Stimulated activated CD4-positive, alpha-beta T cell treated with anti-CD3 and anti-CD28 coated beads, TNF-alpha, amount 100 ng/mL, for 4 hours (primary cell): Measurements from ENCODE around the gene HS3ST2.

Experiments used
- DNase-seq, 3 experiments: peaks; one replicate each; pipeline ENCODE4 v3.0.0-alpha.2; 2020; ENCODE audit warnings: low read depth in 3 of 3

The HS3ST2 gene

GRCh38 chr16:22813948-22814710 is at the start of gene HS3ST2:
Gene HS3ST2 (plus strand): TSS chr16:22814162. CDS start chr16:22814611, 449 bp downstream.
- DNase-seq, result no peak

GRCh38 chr16:22764662-22765327 is 49.2 kb upstream of the HS3ST2 start:
- DNase-seq, result no peak

GRCh38 chr16:22765479-22765878 is 48.5 kb upstream of the HS3ST2 start:
- no peak for DNase-seq

- DNase-seq, result no peak
Measured at GRCh38 chr16:22770866-22771265, 43.1 kb upstream of the HS3ST2 start.

- no peak for DNase-seq
Measured at GRCh38 chr16:22771551-22771950, 42.4 kb upstream of the HS3ST2 start.

- no peak for DNase-seq
Measured at GRCh38 chr16:22775220-22775922, 38.6 kb upstream of the HS3ST2 start.

GRCh38 chr16:22781480-22781879 is 32.5 kb upstream of the HS3ST2 start:
- no peak for DNase-seq

GRCh38 chr16:22782314-22782713 is 31.6 kb upstream of the HS3ST2 start:
- no peak for DNase-seq

- DNase-seq, result no peak
Measured at GRCh38 chr16:22784690-22785214, 29.2 kb upstream of the HS3ST2 start.

- DNase-seq, result no peak
Measured at GRCh38 chr16:22785552-22785951, 28.4 kb upstream of the HS3ST2 start.

GRCh38 chr16:22786284-22786683 is 27.7 kb upstream of the HS3ST2 start:
- DNase-seq, result no peak

- no peak for DNase-seq
Measured at GRCh38 chr16:22786691-22787090, 27.3 kb upstream of the HS3ST2 start.

- no peak for DNase-seq
Measured at GRCh38 chr16:22787466-22788192, 26.3 kb upstream of the HS3ST2 start.

- DNase-seq, result no peak
Measured at GRCh38 chr16:22788193-22788530, 25.8 kb upstream of the HS3ST2 start.

GRCh38 chr16:22789281-22789945 is 24.5 kb upstream of the HS3ST2 start:
- no peak for DNase-seq

- DNase-seq, result no peak
Measured at GRCh38 chr16:22797551-22797950, 16.4 kb upstream of the HS3ST2 start.

- DNase-seq, result no peak
Measured at GRCh38 chr16:22799113-22799512, 14.8 kb upstream of the HS3ST2 start.

GRCh38 chr16:22804893-22805292 is 9.1 kb upstream of the HS3ST2 start:
- no peak for DNase-seq

- no peak for DNase-seq
Measured at GRCh38 chr16:22805326-22805725, 8.6 kb upstream of the HS3ST2 start.

GRCh38 chr16:22806811-22807210 is 7.2 kb upstream of the HS3ST2 start:
- no peak for DNase-seq

GRCh38 chr16:22810226-22810625 is 3.7 kb upstream of the HS3ST2 start:
- DNase-seq, result no peak
